GOT3 (cell line): ENCODE measurements around the gene UVRAG.

Source experiments
- DNase-seq: peaks from one replicate; lab custom pipeline; 2025; ENCODE audit warnings: mixed read lengths; lab: John Stamatoyannopoulos, UW

Gene UVRAG

GRCh38 chr11:76167590-76167989 lies 352.6 kb downstream of the UVRAG start:
- no peak for DNase-seq

GRCh38 chr11:76169473-76169896 lies 354.5 kb downstream of the UVRAG start:
- DNase-seq: no peak

GRCh38 chr11:76170468-76170867 lies 355.5 kb downstream of the UVRAG start:
- no peak for DNase-seq

DNA sequence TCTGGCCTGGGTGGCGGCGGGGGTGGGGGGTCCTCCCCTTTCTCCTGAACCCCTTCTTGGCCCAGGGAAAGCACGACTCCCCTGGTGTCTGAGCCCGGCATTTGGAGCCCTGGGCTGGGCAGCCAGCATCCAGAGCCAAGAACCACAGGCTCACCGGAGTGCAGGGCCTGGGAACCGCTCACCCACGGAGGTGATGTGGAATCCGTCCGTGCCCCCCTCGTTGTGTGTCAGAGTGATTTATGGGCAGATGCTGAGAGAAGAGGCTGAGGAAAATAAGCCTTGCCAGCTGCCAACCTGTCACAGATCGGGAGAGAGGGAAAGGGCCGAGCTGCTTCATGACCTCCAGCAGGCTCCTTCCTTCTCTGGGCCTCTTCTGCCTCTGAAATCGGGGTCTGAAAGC lies 357.6 kb downstream of the UVRAG start:
- no peak for DNase-seq

DNA sequence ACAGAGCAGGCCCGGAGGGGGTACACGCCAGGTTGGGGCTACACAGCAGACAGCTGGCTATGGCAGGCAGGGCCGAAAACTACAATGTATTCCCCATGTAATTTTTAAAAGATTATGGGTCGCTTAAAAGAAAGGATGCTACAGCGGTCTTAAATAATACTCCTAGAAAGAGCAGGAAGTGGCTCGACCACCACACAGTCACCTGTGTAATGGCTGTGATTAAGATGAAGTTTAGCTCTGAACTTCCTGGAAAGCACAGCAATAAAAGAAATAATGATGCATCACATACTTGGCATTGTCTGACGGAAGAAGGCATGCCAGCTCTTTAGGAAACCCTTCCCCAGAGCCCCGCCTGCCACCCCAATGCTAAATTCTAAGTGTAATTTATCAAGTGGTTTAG lies 358.7 kb downstream of the UVRAG start:
- no peak for DNase-seq

DNA sequence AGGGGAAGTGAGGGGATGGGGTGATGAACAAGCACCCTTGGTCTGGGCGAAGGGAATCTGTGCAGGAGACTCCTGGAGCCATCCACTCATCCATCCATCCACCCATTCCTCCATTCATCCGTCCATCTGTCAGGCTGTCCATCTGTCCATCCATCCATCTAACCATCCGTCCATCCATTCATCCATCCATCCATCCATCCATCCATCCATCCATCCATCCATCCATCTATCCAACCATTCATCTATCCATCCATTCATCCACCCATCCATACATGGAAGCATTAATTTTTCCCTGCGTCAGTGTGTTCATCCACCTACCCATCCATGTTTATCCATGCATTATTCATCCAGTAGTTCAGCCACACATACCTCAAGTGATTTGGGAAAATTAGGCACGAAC lies 359.3 kb downstream of the UVRAG start:
- no peak for DNase-seq

DNA sequence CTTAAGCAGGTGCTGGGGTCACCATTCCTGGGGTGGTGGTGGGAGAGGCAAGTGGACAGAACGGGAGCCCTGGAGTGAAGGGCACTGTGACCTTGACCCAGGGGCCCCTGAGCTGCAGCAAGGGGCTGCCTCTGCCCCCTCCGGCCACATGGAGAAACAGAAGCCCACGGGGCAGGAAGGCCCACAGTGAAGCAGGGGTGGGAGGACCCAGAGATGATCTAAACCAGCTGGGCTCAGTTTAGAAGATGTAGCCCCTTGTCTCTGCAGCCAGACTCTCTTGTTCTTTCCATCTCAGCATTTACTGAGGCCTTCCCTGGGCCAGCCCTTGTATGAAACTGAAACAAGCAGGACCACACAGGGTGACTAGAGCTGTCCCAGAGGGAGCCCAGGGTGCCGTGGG lies 360.8 kb downstream of the UVRAG start:
- no peak for DNase-seq

- DNase-seq: no peak
Measured at GRCh38 chr11:76176463-76176862, 361.5 kb downstream of the UVRAG start.

GRCh38 chr11:76177250-76177686 lies 362.3 kb downstream of the UVRAG start:
- no peak for DNase-seq

- no peak for DNase-seq
Measured at GRCh38 chr11:76179147-76179546, 364.1 kb downstream of the UVRAG start.

DNA sequence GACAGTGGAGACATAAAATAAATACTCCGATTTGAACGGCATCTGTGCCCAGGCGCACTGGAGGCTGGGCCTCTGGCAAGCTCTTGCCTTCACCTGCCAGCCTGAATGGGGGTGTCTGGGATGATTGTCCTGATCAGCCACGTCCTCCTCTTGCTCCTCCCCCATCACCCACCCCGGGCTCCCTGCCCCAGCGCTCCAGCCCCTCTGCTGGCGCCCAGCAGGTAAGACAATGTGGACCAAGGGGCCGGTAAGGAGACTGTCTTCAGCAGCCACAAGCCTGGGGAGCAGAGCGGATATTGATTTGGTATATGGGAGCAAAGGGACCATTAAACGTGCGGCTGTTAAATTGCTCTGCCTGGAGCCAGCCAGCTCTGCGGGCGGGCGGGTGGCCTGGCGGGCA lies 366.4 kb downstream of the UVRAG start:
- no peak for DNase-seq

DNA sequence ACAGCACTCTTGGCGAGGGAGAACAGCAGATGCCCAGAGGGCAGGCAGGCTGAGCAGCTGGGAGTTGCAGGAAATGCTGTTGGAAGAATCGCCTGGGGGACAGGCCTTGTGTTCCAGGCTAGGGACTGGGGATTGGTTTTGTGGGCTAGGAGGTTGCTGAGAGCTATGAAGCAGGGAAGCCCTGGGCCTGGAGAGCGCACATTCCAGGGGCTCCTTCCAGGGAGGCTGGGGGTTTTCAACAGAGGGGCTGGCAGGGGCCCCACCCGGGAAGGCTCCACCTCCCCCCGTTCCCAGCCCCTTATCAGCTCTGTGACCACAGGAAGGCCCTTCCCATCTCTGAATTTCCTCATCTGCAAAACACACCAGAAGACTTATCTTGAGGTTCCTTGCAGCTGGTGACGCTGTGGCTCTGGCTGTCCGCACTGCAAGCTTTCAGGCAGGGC lies 369.6 kb downstream of the UVRAG start:
- no peak for DNase-seq

GRCh38 chr11:76185511-76185910 lies 370.5 kb downstream of the UVRAG start:
- no peak for DNase-seq

DNA sequence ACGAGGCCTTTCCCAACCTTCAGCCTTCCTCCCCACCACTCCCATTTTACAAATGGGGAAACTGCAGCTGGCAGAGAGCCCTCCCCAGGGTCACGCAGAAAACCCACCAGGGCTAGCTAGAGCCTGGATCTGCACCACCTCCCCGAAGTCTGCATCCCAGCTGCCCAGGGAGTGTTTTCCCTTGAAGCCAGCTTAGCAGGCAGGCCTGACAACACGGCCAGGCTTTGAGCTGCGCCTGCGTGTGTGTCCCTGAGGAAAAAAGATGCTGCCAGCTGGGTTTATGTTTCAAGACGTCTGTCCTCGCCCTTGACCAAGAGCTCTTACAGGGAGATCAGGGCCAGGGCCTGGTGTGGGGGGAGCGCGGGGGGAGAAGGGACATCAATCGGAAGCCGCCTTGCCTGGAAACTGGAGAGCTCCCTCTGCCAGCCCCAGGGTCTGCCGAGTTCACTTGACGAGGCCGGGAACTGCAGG lies 371.0 kb downstream of the UVRAG start:
- DNase-seq: no peak

DNA sequence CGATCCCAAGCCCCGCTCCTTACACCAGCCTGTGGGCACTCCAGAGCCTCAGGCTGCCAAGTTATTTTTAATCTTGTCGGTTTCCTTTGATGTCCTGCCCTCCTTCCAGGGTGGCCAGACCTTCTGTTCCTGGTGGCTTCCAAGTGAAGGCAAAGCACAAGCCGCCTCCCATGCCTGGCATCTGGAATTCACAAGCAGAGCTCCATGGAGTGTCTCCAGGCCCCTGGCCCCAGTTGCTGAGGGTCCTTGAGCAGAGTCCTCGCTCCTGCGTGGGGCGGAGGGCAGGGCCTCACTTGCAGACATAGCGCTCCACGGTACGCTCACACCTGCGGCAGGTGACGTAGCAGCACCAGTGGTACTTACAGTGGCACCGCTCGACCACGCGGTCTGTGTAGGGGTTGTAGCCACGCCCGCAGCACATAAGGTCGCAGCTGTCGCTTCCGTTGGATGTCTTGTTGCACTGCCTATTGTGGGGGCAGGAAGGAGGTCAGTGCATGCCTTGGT lies 371.8 kb downstream of the UVRAG start:
- DNase-seq: no peak

DNA sequence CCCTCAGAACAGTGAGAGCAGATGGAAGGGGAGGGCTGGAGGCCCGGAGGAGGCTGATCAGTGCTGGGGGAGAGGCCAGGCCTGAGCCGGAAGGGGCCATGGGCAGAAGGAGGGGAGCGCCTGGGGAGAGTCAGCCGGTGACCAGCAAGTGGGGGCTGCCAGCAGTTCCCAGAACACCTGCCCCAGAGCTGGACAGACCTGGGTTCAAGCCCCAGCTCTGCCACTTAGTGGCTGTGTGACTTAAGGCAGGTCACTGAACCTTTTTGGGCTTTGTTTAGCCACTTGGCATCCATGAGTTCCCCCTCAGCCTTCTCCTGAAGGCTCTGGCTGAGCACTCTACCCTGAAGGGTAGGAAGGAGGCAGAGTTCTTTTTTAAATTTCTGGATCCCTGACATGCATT lies 373.9 kb downstream of the UVRAG start:
- DNase-seq: no peak

- DNase-seq: no peak
Measured at GRCh38 chr11:76189682-76190081, 374.7 kb downstream of the UVRAG start.

- no peak for DNase-seq
Measured at GRCh38 chr11:76190376-76190775, 375.4 kb downstream of the UVRAG start.
